Large intestine (tissue), 3 donors: ENCODE measurements around the gene NUP210L. TPM values are rescaled to one million over a fixed set of nuclear protein-coding genes. Genes with fewer than 3 reads are reported as not detected.

ENCODE experiments used
- DNase-seq, 2 donors: peaks; one replicate each; pipeline versions ENCODE4 v3.0.0 to v3.0.0-alpha.2; 2013
- H3K27ac ChIP-seq: one replicate; pipeline ENCODE4 v1.5.1; 2013; ENCODE audit warnings: low read length
- H3K27me3 ChIP-seq: 2 replicates; pipeline ENCODE4 v1.6.1; 2013; ENCODE audit warnings: low read length; ENCODE audit not compliant: control insufficient read depth, insufficient read depth
- H3K36me3 ChIP-seq: 2 replicates; pipeline ENCODE4 v1.6.1; 2013; ENCODE audit warnings: low read length; ENCODE audit not compliant: control insufficient read depth, insufficient read depth
- H3K4me1 ChIP-seq: one replicate; pipeline ENCODE4 v1.6.1; 2013; ENCODE audit warnings: low read length; ENCODE audit not compliant: control insufficient read depth, insufficient read depth
- H3K4me3 ChIP-seq: one replicate; pipeline ENCODE4 v1.5.1; 2013; ENCODE audit warnings: low read length
- H3K9me3 ChIP-seq: one replicate; pipeline ENCODE4 v1.6.1; 2013; ENCODE audit warnings: mild to moderate bottlenecking, low read depth, low read length, moderate library complexity; ENCODE audit not compliant: control insufficient read depth
- WGBS: methylation state at CpG from one replicate; pipeline ENCODE4 v1.1.5; 2013; ENCODE audit warnings: low lambda C conversion rate; ENCODE audit not compliant: insufficient coverage; 5-methylcytosine and 5-hydroxymethylcytosine counted together
- polyA plus RNA-seq: library from polyadenylated mRNA; unstranded; fragments of 120-200 nt; gene quantifications from one replicate; pipeline ENCODE4 v1.2.1, GENCODE V29; 2013

Gene NUP210L
- polyA plus RNA-seq, 1 donor, result 0.03 TPM

DNA sequence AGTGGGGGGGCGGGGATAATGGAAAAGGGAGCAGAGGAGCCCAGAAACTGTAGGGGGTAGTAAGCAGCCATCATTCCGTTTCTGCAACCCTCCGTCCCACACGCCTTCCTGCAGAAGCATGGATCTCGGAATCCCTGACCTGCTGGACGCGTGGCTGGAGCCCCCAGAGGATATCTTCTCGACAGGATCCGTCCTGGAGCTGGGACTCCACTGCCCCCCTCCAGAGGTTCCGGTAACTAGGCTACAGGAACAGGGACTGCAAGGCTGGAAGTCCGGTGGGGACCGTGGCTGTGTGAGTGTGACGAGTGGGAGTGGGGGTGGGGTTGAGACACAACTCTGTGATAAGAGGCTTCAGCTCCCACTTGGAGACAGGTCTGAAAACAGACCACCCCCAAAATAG, 186.5 kb downstream of the NUP210L start:
- H3K27ac ChIP-seq, result no peak overlapping the region
- DNase-seq, result peak in 1 of 2 donors; percentile 31
- H3K36me3 ChIP-seq, result peaks cover 5% of the 10 kb centered on the region
- no peaks in the 10 kb centered on the region for H3K9me3 ChIP-seq
- WGBS, result no CpG with 5 or more reads among the region's 13 CpGs
- H3K27me3 ChIP-seq, result no peaks in the 10 kb centered on the region
- no peaks in the 10 kb centered on the region for H3K4me1 ChIP-seq
- peak overlapping the region; percentile 54 for H3K4me3 ChIP-seq

DNA sequence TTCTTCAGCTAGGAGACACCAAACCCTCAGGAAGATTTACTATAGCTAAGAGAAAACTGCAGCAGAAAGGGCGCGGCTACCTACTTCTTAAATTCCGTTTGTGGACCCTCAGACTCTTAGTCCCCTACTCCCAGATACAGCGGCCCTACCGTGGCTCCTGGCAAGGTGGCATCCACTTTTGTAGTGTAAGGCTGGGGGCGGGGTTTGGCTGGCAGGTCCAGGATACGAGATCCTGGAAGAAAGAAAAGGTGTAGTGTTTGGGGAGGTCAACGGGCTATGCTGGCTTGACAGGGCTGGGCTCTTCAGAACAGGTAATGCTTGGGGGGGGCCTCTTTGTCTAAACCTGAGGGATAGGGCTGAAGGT, 186.9 kb downstream of the NUP210L start:
- Histone ChIP-seq H3K9me3 (no peaks in the 10 kb centered on the region), H3K4me3 (peak overlapping the region; percentile 54), H3K27ac (peak overlapping the region; percentile 81), H3K36me3 (peaks cover under 1% of the 10 kb centered on the region), H3K27me3 (no peaks in the 10 kb centered on the region), H3K4me1 (no peaks in the 10 kb centered on the region)
- WGBS, result no CpG with 5 or more reads among the region's 8 CpGs
- DNase-seq, result no peak

DNA sequence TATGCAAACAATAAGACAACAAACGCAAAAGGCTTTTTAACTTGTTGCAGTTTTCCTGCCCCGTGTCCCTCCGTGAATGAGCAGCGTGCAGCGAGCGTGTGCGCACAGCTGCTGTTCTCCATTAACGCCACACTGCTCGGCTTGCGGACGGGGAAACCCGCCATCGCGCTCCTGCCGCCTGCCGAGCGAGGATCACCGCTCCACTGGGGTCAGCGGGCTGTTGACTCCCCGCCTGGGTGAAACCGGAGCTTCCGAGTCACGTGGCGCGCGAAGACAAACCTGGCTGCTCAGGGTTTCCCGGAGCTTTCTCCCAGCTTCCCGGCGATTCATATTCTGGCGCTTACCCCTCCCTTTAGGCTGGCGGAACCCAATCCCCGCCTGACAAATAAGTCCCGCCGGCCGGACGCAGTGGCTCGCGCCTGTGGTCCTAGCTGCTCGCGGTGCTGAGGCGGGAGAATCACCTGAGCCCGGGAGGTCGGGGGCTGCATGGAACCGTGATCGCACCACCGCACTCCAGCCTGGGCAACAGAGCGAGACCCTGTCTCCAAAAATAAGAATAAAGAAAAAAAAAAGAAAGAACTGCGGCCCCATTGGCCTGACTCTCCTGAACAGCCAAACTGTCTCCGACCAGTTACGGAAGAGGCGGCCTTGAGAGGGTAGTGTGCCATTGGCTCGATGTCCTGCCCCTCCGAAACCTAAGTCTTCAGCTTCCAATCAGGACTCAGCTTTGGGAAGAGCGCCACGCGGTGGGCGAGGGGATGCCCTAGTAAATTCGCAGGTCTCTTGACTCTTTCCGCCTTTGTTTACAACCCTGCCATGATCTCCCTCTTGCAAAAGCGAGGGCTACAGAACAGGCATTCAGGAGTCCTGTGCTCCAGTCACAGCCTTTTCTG, 187.5 kb downstream of the NUP210L start, which contains the start of gene CREB3L4:
CREB3L4 (plus strand) TSS at position 796 of the 893 bp plus-strand sequence. CDS start 624 bp downstream, outside the sequence.
- H3K4me3 ChIP-seq, result peak within 1 kb of the TSS; percentile 54
- no peaks in the 10 kb centered on the region for H3K27me3 ChIP-seq
- H3K4me1 ChIP-seq, result peaks cover 4% of the 10 kb centered on the region
- no peaks in the 10 kb centered on the region for H3K36me3 ChIP-seq
- H3K27ac ChIP-seq, result peak within 1 kb of the TSS; percentile 81
- H3K9me3 ChIP-seq, result no peaks in the 10 kb centered on the region
- WGBS, result no CpG with 5 or more reads among the region's 60 CpGs
- peak; percentile 94 to 96 for DNase-seq

DNA sequence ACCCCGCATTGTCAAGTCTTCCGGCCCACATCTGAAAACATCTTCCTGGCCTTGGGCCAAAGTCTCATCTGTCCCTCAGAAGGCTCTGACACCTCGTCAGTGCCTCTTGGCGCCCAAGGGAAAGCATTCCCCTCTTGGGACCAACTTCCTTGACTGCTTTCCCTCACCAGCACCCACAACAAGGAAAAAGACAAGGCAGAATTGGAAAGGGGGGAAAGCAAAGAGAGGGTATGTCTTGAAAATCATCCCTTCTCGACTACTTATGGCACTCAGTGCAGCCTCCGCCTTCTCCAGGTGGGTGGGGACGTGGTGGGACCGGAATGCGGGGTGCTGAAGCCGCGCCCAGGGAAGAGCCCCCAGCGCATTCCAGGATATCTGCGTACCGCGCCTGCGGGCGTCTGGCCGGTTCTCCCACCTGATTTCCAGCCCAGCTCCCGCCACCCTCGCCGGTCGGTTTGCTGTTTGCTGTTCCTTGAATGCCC, 191.0 kb downstream of the NUP210L start:
- H3K27ac ChIP-seq, result peak overlapping the region; percentile 96
- no CpG with 5 or more reads among the region's 22 CpGs for WGBS
- H3K36me3 ChIP-seq, result peaks cover 18% of the 10 kb centered on the region
- peaks cover 15% of the 10 kb centered on the region for H3K4me1 ChIP-seq
- no peaks in the 10 kb centered on the region for H3K9me3 ChIP-seq
- peak overlapping the region; percentile 81 for H3K4me3 ChIP-seq
- no peaks in the 10 kb centered on the region for H3K27me3 ChIP-seq
- peak; percentile 77 to 87 for DNase-seq

DNA sequence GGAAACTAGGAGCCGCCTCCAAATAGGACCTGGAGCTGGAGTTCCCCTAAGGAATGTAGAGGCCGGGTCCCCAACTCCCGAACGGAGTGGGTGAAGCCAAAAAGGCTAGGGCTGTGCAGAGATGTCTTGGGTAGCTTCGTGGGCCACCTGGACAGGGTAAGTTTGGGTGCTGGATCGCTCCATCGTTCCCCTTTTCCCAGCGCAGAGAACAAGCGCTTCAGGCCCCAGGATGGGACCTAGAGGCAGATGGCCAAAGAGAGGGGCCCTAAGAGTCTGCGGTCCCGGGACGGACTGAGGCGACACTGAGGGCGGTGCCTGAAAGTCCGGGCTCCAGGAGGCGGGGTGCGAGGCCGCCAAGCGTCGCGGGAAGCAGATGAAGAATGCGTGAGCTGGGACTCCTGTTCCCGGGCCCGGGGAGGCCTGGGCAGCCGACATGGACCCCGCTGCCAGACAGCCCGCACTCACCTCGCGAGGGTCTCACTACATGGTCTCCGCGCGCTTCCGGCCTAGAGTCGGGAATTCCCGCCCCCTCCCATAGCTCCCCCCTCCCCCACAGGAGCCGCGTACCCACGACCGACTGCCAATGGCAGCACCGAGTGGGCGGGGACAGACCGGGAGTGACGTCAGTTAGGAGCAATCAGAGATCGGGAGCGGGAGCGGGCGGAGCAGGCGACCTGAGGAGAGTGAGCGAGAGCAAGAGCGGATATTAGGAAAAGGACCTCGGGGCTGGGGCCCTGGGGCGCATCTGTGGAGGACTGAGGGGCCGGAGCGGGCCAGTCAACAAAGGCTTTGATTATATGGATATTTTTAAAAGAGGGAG, 191.6 kb downstream of the NUP210L start, which contains the start of gene SLC39A1:
SLC39A1 (minus strand) TSS at position 508 of the 820 bp plus-strand sequence. CDS start 822 bp downstream, outside the sequence.
- DNase-seq, result peak; percentile 97 to 98
- no CpG with 5 or more reads among the region's 54 CpGs for WGBS
- Histone ChIP-seq H3K4me3 (peak within 1 kb of the TSS; percentile 81), H3K9me3 (no peaks in the 10 kb centered on the region), H3K36me3 (peaks cover 18% of the 10 kb centered on the region), H3K4me1 (peaks cover 17% of the 10 kb centered on the region), H3K27ac (peak within 1 kb of the TSS; percentile 96), H3K27me3 (no peaks in the 10 kb centered on the region)

DNA sequence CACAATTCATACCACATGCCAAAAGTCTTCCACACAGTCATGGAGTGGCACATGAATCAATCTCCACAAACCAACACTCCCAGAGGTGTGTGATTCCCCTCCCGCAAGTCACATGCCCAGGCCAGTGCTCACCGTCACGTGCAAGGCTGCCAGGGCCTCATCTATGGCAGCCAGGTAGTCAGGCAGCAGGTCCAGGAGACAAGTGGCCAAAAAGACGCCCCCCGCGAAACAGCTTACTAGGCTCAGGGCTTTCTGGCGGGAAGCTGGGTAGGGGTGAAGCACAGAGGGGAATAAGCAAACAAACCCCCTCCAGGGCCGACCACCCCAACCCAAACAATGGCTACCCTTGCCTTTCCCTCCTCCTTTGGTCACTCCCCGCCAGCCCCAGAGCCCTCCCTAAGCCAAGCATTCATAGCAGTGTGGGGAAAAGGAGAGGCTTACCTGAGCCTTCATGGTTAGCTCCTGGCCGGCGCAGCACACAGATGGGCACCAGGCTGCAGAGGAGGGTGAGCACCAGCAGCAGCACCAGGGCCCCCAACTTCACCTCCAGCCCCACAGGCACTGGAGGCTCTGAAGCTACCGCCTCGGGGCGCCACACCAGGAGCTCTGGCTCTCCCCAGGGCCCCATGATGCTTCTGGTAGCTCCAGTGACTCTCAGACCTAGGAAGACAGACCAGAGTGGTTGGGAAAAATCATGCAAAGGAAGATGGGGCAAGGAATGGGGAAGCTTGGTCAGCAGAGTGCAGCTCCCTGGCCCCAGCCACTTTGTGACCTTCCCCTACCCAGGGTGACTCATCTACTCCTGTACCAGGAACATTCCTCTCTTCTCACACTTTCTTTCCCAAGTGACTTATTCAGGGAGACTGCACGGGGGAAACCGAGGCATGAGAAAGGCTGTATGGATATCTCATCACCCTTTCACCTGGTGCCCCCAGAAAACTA, 192.5 kb downstream of the NUP210L start:
- peak overlapping the region; percentile 81 for H3K4me3 ChIP-seq
- peaks cover 18% of the 10 kb centered on the region for H3K4me1 ChIP-seq
- H3K27ac ChIP-seq, result peak overlapping the region; percentile 96
- peak in 1 of 2 donors; percentile 70 for DNase-seq
- H3K9me3 ChIP-seq, result no peaks in the 10 kb centered on the region
- no peaks in the 10 kb centered on the region for H3K27me3 ChIP-seq
- no CpG with 5 or more reads among the region's 16 CpGs for WGBS
- peaks cover 18% of the 10 kb centered on the region for H3K36me3 ChIP-seq

DNA sequence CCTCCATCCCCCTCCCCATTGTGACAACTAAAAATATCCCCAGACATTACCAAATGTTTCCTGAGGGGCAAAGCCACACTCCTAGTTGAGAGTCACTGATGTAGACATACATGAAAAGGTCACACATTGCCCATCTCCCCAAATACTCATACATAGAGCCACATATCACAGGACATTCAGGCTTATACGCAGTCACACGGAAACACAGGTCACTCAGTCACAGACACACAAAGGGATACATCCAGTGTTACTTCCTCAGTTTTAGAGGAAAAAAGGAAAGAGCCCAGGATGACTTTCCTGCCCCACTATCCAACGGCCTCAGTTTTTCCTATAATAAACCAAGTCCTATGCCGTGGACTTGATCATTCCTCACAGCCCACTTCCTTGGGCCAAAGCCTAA, 193.5 kb downstream of the NUP210L start:
- H3K36me3 ChIP-seq, result peaks cover 18% of the 10 kb centered on the region
- no peaks in the 10 kb centered on the region for H3K9me3 ChIP-seq
- H3K27me3 ChIP-seq, result no peaks in the 10 kb centered on the region
- DNase-seq, result no peak
- peaks cover 27% of the 10 kb centered on the region for H3K4me1 ChIP-seq
- peak overlapping the region; percentile 96 for H3K27ac ChIP-seq
- 60% methylated on average over 1 of the region's 4 CpGs for WGBS
- peak overlapping the region; percentile 81 for H3K4me3 ChIP-seq

DNA sequence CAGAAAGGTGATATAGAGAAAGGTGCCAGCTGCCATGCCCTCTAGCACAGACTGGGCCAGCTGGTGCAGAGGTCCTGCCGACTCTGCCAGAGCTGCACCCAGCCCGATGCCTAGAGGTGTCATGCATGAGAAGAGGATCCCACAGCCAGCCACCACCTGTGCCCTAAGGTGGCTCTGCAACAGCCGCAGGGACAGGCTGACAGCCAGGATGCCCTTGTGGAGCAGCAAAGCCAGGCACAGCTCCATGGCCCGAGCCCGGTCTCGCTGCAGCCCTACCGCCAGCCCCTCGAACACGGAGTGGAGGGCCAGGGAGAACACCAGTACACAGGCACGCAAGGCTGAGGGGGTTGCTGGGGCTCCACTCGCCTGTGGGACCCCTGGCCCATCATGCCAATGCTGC, 194.7 kb downstream of the NUP210L start:
- no peaks in the 10 kb centered on the region for H3K27me3 ChIP-seq
- no peak overlapping the region for H3K4me3 ChIP-seq
- no peaks in the 10 kb centered on the region for H3K9me3 ChIP-seq
- no peak for DNase-seq
- no peak overlapping the region for H3K27ac ChIP-seq
- peaks cover 18% of the 10 kb centered on the region for H3K36me3 ChIP-seq
- peaks cover 31% of the 10 kb centered on the region for H3K4me1 ChIP-seq
- no CpG with 5 or more reads among the region's 11 CpGs for WGBS

DNA sequence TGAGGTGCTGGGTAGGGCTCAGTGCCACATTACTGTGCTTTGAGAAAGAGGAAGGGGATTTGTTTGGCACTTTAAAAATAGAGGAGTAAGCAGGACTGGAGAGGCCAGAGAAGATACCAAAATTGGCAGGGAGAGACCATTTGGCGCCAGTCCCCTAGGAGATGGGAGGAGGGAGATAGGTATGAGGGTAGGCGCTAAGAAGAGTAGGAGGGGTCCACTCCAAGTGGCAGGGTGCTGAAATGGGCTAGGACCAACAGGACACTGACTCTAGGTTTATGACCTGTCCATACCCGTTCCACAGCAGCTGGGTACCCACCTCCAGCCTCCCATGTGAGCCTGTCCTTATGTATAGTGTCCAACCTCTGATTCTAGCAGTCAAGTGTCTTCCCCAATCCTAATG, 195.4 kb downstream of the NUP210L start:
- H3K9me3 ChIP-seq, result no peaks in the 10 kb centered on the region
- DNase-seq, result no peak
- H3K4me1 ChIP-seq, result peaks cover 32% of the 10 kb centered on the region
- no CpG with 5 or more reads among the region's 3 CpGs for WGBS
- H3K27me3 ChIP-seq, result no peaks in the 10 kb centered on the region
- peaks cover 23% of the 10 kb centered on the region for H3K36me3 ChIP-seq
- H3K27ac ChIP-seq, result no peak overlapping the region
- H3K4me3 ChIP-seq, result no peak overlapping the region
